Measurements from ENCODE around the gene CD274. TPM values are rescaled to one million over a fixed set of nuclear protein-coding genes. Genes with fewer than 3 reads are reported as not detected.

CD274 gene
- total and polyA plus RNA-seq, 11 donors: 3.5 to 54.4 (median 15.7) TPM

DNA sequence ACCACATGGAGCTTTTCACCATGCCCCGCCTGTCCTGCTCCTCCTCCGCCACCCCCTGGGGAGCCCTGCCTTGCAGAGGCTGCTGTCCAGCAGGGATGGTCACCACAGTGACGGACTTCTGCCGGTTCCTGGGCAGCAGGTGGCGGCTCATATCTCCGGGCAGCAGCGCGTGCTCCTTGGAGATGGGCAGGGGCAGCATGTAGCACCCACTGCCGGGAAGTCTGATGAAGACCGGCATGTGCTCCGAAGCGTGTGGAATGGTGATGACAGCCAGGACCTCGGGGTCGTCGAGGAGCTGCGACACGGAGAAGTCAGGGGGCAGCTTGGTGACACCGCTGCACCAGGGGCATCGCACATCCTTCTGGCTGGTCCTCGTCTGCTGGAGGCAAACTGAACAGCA lies 31.9 kb upstream of the CD274 start:
- Histone ChIP-seq H3K36me3 (peaks cover 0 to 9% (median 0%) of the 10 kb centered on the region in 9 donors), H3K27me3 (no peaks in the 10 kb centered on the region), H3K4me1 (no peaks in the 10 kb centered on the region), H3K4me3 (no peak overlapping the region), H3K27ac (no peak overlapping the region), H3K9me3 (peaks cover 0 to 10% (median under 1%) of the 10 kb centered on the region in 12 donors)
- TF ChIP-seq POLR2A (IDR thresholded peaks at IDR 0.05): no peak
- TF ChIP-seq, protein P1, sequence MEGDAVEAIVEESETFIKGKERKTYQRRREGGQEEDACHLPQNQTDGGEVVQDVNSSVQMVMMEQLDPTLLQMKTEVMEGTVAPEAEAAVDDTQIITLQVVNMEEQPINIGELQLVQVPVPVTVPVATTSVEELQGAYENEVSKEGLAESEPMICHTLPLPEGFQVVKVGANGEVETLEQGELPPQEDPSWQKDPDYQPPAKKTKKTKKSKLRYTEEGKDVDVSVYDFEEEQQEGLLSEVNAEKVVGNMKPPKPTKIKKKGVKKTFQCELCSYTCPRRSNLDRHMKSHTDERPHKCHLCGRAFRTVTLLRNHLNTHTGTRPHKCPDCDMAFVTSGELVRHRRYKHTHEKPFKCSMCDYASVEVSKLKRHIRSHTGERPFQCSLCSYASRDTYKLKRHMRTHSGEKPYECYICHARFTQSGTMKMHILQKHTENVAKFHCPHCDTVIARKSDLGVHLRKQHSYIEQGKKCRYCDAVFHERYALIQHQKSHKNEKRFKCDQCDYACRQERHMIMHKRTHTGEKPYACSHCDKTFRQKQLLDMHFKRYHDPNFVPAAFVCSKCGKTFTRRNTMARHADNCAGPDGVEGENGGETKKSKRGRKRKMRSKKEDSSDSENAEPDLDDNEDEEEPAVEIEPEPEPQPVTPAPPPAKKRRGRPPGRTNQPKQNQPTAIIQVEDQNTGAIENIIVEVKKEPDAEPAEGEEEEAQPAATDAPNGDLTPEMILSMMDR (IDR thresholded peaks at IDR 0.05): no peak
- intact Hi-C loops (cut with DNase I): no loop called here
- ATAC-seq: no peak
- no peak for DNase-seq
- 90 to 96% (median 93%) methylated on average over 4 to 20 of the region's 20 CpGs for WGBS, 4 donors

DNA sequence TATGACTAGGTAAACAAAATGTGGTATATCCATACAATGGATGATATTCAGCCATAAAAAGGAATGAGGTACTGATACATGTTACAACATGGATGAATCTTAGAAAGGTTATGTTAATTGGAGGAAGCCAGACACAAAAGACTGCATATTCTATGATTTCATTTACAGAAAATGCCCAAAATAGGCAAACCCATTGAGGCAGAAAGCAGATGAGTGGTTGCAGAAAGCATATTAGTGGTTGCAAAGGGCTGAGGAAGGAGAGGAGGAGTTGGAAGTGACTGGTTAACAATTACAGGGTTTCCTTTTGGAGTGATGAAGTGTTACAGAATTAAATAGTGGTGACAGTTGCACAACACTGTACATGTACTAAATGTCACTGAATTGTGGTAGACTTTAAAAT lies 30.4 kb upstream of the CD274 start:
- no peak for TF ChIP-seq POLR2A (IDR thresholded peaks at IDR 0.05)
- TF ChIP-seq, protein P1 (IDR thresholded peaks at IDR 0.05): no peak
- ATAC-seq (no peak), DNase-seq (no peak)
- Histone ChIP-seq H3K9me3 (no peaks in the 10 kb centered on the region), H3K27me3 (no peaks in the 10 kb centered on the region), H3K4me1 (no peaks in the 10 kb centered on the region), H3K27ac (no peak overlapping the region), H3K4me3 (no peak overlapping the region), H3K36me3 (peaks cover 0 to 9% (median 0%) of the 10 kb centered on the region in 9 donors)
- intact Hi-C loops (cut with DNase I): loop anchor here in 2 of 10 donors (10.0 kb wide), 1 partner anchor 655 kb away; no protein-coding TSS in a partner anchor

DNA sequence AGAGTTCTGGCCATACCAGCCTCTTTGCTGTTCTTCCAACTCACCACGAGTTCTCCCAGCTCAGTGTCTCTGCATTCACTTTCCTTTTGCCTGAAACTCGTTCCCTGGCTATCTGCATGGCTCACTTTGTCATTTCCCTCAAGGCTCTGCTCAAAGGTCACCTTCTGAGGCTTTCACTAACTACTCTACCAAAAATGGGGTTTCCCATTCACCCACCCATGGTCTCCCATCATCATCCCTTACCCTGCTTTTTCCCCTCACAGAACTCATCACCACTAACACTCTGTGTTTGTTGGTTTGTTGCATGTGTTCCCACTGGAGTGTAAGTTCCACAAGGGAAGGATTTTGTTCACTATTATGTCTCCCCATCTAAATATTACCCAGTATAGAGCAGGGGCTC lies 29.2 kb upstream of the CD274 start:
- WGBS, 4 donors: 76 to 81% (median 78%) methylated on average over 2 of the region's 2 CpGs
- H3K9me3 ChIP-seq: no peaks in the 10 kb centered on the region
- DNase-seq: no peak
- no peak overlapping the region for H3K27ac ChIP-seq
- no peak overlapping the region for H3K4me3 ChIP-seq
- no peak for ATAC-seq
- no peaks in the 10 kb centered on the region for H3K4me1 ChIP-seq
- TF ChIP-seq, protein P1 (IDR thresholded peaks at IDR 0.05): no peak
- TF ChIP-seq POLR2A (IDR thresholded peaks at IDR 0.05): no peak
- no peaks in the 10 kb centered on the region for H3K27me3 ChIP-seq
- H3K36me3 ChIP-seq: peaks cover 0 to 9% (median 0%) of the 10 kb centered on the region in 9 donors
- intact Hi-C loops (cut with DNase I): loop anchor here in 2 of 10 donors (10.0 kb wide), 1 partner anchor 656 kb away; no protein-coding TSS in a partner anchor

DNA sequence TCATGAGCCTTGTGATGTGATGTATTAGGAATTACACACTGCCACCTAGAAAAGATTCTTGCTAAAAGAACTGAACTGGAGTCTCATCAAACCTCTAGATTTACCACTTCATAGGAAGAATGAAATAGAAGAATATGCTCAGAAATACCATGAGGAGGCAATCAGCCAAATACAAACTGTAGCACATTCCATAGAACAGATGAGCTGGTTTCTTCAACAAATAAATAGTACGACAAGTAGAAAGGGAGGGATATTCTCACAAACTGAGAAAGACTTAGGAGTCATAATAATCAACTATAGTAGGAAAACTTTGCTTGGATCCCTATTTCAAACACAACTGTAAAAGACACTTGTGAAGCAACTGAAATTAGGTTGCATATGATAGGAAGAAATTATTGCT lies 28.1 kb upstream of the CD274 start:
- Histone ChIP-seq H3K27ac (no peak overlapping the region), H3K36me3 (peaks cover 0 to 10% (median 3%) of the 10 kb centered on the region in 9 donors), H3K9me3 (no peaks in the 10 kb centered on the region), H3K27me3 (no peaks in the 10 kb centered on the region), H3K4me3 (no peak overlapping the region), H3K4me1 (no peaks in the 10 kb centered on the region)
- no peak for ATAC-seq
- intact Hi-C loops (cut with DNase I): loop anchor here in 2 of 10 donors (10.0 kb wide), 1 partner anchor 657 kb away; no protein-coding TSS in a partner anchor
- DNase-seq: no peak
- 91 to 98% (median 95%) methylated on average over 1 of the region's 1 CpG for WGBS, 4 donors
- TF ChIP-seq POLR2A (IDR thresholded peaks at IDR 0.05): no peak
- TF ChIP-seq, protein P1 (IDR thresholded peaks at IDR 0.05): no peak

All from heart left ventricle (tissue), 16 donors.